HG02642 (cell line): ENCODE measurements around the gene NUPR1.
"Not testable (repeated sequence)": the region's sequence is repeated elsewhere in the genome, so short reads cannot be mapped to it uniquely, and the experiment has no call there.

Experiments
- ATAC-seq: cut with Tn5 transposase; IDR thresholded peaks from one replicate; pipeline ENCODE4 v1.9.1; 2021; ENCODE audit warnings: mild to moderate bottlenecking; ENCODE audit not compliant: unreplicated experiment, poor library complexity

The NUPR1 gene

DNA sequence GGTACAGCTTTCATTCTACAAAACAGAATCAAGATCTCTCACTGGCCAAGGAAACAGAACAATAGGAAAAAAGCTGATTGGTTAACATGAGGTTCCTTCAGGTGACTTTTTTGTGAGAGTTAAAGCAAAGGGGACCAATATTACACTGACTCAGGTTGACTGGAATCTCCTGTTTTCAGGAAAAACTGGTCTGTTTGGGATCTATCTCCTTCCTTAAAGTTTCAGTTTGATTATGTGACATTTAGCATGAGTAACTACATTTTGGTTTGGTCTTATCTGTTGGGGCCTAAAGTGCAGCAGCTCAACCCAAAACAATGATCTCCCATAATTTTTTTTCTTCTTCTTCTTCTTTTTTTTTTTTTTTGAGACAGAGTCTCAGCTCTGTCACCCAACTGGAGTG is 9.7 kb downstream of the NUPR1 start:
- ATAC-seq: no peak

DNA sequence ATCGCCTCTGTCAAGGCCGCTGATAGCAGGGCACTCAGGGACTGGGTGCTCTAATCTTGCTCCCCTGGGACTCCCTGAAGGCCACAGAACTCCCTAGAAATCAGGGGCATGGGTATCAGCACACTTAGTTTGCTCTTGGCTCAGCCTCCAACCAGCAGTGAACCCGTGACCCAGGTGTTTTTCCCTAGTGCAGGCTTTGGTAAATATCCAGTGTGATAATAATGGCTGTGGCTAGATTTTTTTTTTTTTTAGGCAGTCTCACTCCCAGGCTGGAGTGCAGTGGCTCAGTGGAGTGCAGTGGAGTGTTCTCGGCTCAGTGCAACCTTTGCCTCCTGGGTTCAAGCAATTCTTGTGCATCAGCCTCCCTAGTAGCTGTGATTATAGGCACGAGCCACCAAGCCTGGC is 10.3 kb downstream of the NUPR1 start:
- no peak for ATAC-seq

DNA sequence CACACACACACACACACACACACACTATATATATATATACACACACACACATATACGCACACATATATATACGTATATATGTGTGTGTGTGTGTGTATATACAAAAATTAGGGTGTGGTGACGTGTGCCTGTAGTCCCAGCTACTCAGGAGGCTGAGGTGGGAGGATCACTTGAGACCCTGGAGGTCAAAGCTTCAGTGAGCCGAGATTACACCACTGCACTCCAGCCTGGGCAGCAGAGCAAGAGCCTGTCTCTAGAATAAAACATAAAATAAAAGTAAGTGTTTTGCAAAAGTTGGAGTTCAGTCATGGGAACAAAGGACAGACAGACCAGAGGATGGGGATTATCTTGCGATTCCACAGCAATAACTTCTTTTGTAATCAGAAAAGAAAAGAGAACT is 10.8 kb downstream of the NUPR1 start:
- no peak for ATAC-seq

GRCh38 chr16:28527100-28527785 is 11.5 kb downstream of the NUPR1 start:
- not testable (repeated sequence) for ATAC-seq

DNA sequence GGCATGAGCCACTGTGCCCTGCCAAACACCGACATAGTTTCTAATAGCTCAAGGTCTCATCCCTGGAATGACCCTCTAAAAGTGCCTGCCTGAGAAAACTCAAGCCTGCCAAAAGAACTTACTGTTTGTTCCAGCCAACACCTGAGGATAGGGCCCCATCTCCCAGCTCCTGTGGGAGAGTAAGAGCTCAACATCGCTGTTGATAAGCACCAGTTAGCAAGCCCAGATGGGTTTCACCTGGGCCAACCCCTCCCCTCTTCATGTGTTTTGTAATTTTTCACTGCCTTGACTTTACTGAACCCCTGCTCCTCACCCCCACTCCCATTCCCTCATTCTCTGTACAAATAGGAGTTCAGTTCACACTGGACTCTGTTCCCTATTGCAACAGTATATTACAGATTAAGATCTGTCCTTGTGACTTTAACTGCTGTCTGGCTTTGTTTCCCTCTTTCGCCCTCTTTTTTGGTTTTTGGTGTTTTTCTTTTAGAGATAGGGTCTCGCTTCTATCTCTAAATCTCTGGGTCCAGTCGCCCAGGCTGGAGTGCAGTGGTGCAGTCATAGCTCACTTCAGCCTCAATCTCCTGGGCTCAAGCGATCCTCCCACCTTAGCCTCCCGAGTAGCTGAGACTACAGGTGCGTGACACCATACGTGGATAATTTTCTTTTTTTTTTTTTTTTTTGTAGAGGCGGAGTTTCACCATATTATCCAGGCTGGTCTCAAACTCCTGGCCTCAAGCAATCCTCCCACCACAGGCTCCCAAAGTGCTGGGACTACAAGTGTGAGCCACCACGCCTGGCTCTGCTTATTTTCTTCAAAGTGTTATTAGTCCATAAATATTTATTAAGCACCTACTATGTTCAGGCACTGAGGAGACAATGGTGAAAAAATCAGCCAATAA is 12.3 kb downstream of the NUPR1 start:
- no peak for ATAC-seq

DNA sequence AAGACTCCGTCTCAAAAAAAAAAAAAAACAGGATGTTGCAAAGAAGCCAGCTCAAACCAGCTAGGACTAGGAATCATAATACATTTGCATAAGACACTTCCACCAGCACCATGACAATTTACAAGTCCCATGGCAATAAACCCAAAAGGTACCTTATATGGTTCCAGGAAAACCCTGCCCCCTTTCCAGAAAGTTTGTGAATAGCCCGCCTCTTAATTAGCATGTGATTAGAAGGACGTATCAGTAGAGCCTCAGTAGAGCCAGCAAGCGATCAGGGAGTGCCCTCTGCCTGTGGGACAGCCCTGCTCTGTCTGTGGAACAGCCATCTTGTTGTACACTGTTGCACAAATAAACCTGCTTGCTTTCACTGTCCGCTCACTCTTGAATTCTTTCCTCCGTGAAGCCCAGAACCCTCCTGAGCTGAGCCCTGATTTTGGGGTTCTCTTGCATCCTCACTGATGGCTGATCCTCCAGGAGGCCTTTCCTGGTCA is 14.0 kb downstream of the NUPR1 start:
- ATAC-seq: no peak

DNA sequence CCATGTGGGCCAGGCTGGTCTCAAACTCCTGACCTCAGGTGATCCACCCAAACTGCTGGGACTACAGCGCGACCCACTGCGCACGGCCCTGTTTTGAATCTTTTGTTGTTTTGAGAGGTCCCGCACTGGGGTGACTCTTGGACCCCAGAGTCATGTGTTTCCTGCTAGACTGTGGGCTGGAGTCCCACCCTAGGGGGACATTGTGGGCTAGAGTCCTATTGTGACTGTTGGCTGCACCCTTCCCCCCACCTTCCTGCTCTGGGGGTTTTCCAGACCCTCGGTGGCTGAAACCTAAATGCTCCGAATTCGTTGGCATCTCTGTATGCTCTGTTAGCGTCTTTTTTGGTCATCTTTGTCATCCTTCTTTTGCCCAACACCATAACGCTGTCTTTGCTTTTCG is 16.0 kb downstream of the NUPR1 start:
- no peak for ATAC-seq

- ATAC-seq: no peak
Measured at GRCh38 chr16:28521436-28521835, 17.3 kb downstream of the NUPR1 start.

DNA sequence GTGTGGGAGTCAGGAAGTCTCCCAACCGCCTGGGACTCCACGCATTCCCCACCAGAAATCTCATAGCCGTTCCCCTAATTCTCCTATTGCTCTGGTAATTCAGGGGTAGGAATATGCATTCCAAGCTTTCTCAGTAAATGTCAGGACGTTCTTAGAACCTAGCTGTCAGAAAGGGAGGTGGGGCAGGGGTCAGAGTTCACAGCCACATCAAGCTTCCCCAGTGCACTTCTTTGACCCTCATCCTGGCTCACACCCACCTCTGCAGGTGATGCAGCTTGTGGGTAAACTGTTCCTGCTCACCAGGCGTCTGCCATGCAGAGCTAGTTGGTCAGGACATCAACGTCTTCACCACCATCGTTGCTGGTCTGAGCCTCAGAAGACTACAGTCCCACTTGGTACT is 18.1 kb downstream of the NUPR1 start:
- ATAC-seq: no peak

DNA sequence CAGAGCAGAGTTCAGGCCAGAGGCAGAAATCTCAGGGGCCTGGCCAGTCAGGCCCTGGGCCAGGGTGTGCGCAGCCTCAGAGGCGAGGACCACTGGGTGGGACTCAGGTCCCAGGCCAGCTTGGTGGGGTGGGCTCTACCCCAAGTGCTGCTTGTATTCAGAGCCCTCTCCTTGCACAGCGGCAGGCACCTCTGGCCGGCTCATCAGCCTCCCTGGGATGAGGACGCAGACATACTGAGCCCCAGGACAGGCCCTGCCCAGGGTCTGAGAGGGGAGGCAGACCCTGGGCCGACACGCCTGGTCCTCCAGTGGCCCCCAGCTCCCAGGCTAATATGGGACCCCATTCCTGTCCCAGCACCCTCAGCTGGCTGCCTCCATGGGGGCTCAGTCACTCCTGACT is 24.5 kb downstream of the NUPR1 start:
- no peak for ATAC-seq

DNA sequence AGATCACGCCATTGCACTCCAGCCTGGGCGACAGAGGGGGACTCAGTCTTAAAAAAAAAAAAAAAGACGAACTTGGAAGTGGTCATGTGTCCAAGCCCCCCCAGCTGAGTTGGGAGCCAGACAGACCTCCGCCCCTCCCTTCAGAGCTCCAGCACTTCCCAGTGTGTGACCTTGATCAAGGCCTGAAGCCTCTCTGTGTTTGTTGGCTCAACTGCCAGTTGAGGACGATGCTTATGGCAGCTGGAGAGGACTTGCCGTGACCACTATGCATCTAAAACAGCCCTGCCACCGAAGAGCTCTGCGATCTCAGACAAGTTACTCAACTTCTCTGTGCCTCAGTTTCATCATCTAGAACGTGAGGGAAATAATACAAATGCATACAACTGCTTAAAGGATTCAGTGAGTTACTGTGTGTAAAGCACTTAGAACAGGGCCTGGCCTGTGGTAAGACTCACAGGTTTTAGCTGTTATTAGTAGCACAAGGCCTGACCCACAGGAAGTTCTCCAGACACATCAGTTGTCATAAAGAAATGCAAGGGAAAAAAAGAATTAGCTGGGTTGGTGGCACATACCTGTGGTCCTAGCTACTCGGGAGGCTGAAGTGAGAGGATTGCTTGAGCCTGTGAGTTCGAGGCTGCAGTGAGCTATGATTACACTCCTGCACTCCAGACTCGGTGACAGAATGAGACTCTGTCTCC is 25.1 kb downstream of the NUPR1 start:
- no peak for ATAC-seq

DNA sequence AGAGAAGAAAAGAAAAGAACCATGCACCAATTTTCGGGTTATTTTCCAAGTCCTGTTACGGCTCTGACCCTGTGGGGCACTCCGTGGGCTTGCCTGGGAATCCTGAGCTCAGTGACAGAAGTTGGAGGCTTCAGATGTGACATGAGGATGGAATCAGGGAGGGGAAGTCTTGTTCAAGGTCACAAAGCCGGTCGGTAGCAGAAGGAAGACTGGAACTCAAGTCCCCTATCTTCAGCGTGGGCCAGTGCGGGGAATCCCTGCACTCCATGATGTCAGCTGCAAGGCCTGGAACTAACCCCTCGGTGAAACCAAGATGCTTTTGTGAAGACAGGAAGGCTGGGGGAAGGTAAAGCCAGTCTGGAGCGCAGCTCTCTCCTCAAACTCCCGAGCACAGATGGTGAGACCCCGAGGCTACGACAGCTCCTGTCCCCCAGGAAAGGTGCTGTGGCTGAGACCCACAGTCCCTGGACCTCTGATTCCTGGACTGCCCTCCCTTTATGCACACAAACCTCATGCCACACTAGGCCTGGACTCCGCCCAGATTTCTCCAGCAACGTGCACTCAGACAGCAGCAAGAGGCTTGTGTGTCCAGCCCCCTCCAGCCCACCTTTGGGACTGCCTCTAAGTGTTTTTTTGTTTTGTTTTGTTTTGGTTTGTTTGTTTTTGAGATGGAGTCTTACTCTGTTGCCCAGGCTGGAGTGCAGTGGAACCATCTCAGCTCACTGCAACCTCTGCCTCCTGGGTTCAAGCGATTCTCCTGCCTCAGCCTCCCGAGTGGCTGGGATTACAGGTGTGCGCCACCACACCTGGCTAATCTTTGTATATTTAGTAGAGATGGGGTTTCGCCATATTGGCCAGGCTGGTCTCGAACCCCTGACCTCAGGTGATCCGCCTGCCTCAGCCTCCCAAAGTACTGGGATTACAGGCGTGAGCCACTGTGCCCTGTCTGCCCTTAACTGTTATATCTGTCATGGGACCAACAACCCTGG is 26.7 kb downstream of the NUPR1 start:
- ATAC-seq: no peak

- ATAC-seq: no peak
Measured at GRCh38 chr16:28511031-28511430, 27.7 kb downstream of the NUPR1 start.

DNA sequence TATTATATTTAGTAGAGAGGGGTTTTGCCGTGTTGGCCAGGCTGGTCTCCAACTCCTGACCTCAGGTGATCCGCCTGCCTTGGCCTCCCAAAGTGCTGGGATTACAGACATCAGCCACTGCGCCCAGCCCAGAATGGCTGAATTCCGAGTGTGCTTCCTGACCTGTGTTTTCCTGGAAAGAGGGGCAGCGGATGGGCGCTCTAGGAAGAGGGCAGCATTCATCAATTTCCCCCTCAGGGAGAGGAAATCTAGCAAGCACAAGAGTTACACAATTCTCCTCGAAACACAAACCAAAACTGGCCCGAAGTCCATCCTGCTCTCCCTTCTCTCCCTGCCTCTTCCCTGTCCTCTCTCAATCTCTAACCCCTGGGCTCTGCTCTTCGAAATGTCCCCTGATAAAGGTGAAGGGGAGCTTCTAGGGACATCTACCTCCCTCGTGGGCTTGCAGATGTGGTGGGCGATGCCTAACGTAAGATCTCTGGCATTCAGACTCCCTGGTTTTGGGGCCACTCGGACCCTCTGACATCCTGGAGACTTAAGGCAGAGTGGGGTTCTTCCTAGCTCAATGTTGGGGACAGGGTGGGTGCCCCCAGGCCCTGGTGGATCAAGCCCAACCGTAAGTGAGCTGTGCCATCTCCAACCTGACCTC is 33.2 kb downstream of the NUPR1 start:
- no peak for ATAC-seq

- no peak for ATAC-seq
Measured at GRCh38 chr16:28504707-28505404, 33.9 kb downstream of the NUPR1 start.

- ATAC-seq: no peak
Measured at GRCh38 chr16:28503470-28504259, 35.1 kb downstream of the NUPR1 start.

- no peak for ATAC-seq
Measured at GRCh38 chr16:28502290-28502689, 36.5 kb downstream of the NUPR1 start.
